GM12878 (cell line): ENCODE measurements around the gene SPAG17. TPM values are rescaled to one million over a fixed set of nuclear protein-coding genes. Genes with fewer than 3 reads are reported as not detected.

Experiments
- ATAC-seq: fragments of 200-7000 bp; cut with Tn5 transposase; 3 replicates; pipeline ENCODE4 v1.9.1; 2020; ENCODE audit warnings: mild to moderate bottlenecking, moderate library complexity
- BruUV-seq: library from RNA; stranded (reverse); fragments of 400-500 nt; replicated peaks from 2 replicates; lab custom pipeline; 2021; lab: Mats Ljungman, UMichigan
- CTCF ChIA-PET: fragments of 300-600 bp; sonication (Branson Sonifier 250); formaldehyde crosslinking; extraction: SDS; loops from one replicate; lab custom pipeline; 2021; ENCODE audit warnings: inconsistent platforms; lab: Yijun Ruan, JAX
- POLR2A ChIA-PET: fragments of 350-600 bp; formaldehyde crosslinking; extraction: SDS; loops from one replicate; lab custom pipeline; 2021; ENCODE audit warnings: inconsistent platforms; lab: Charles Lee
- RAD21 ChIA-PET: fragments of 300-600 bp; sonication (Branson Sonifier 250); formaldehyde crosslinking; loops from one replicate; lab custom pipeline; 2023; ENCODE audit warnings: antibody characterized with exemption; ENCODE audit not compliant: unreplicated experiment; lab: Charles Lee
- SMC1A ChIA-PET: fragments of 300-600 bp; sonication (Branson Sonifier 250); formaldehyde crosslinking; loops from one replicate; lab custom pipeline; 2023; ENCODE audit not compliant: unreplicated experiment, uncharacterized antibody; lab: Charles Lee
- DNase-seq: peaks from one replicate; pipeline ENCODE4 v3.0.0-alpha.2; 2011; ENCODE audit warnings: low read depth, low spot score
- FAIRE-seq: peaks from 3 replicates; lab custom pipeline; 2011; peaks lifted over from hg19 to GRCh38; lab: Jason Lieb, UNC
- H2AFZ ChIP-seq: 2 replicates; pipeline ENCODE4 v1.6.0; 2011; ENCODE audit warnings: low read depth, low read length, control low read depth; ENCODE audit not compliant: control insufficient read depth
- H3K27ac ChIP-seq: 2 replicates; pipeline ENCODE4 v1.5.1; 2011; ENCODE audit warnings: control low read depth; ENCODE audit not compliant: control insufficient read depth, insufficient read depth
- H3K27me3 ChIP-seq, 2 experiments: replicated peaks in 1 of 2; 2 replicates each; pipeline versions ENCODE4 v1.6.0 to v1.6.1; 2011; ENCODE audit warnings: low read length in 1 of 2; ENCODE audit not compliant: control insufficient read depth in 2 of 2, insufficient read depth in 2 of 2
- H3K36me3 ChIP-seq, 2 experiments: 2 replicates each; pipeline ENCODE4 v1.5.1; 2011; ENCODE audit warnings: low read length in 1 of 2; ENCODE audit not compliant: control insufficient read depth in 2 of 2, insufficient read depth in 2 of 2
- H3K4me1 ChIP-seq: 2 replicates; pipeline ENCODE4 v1.6.1; 2011; ENCODE audit warnings: mild to moderate bottlenecking, low read length, moderate library complexity, mixed read lengths; ENCODE audit not compliant: control insufficient read depth, insufficient read depth
- H3K4me2 ChIP-seq: 2 replicates; pipeline ENCODE4 v1.6.0; 2011; ENCODE audit warnings: control low read depth; ENCODE audit not compliant: control insufficient read depth, insufficient read depth
- H3K4me3 ChIP-seq: fragments of 200-600 bp; sonication (generic); 2 replicates; pipeline ENCODE4 v1.5.1; 2016
- H3K79me2 ChIP-seq: 2 replicates; pipeline ENCODE4 v1.6.0; 2011; ENCODE audit warnings: low read length; ENCODE audit not compliant: control insufficient read depth, insufficient read depth
- H3K9ac ChIP-seq: 2 replicates; pipeline ENCODE4 v1.8.0; 2011; ENCODE audit warnings: low read length, control low read depth, mixed read lengths; ENCODE audit not compliant: control insufficient read depth, insufficient read depth
- H3K9me3 ChIP-seq: replicated peaks from 3 replicates; pipeline ENCODE4 v1.5.1; 2011; ENCODE audit warnings: mild to moderate bottlenecking, low read length; ENCODE audit not compliant: control insufficient read depth, insufficient read depth
- H4K20me1 ChIP-seq: 2 replicates; pipeline ENCODE4 v1.6.0; 2011; ENCODE audit not compliant: control insufficient read depth, insufficient read depth
- BMI1 ChIP-seq: fragments of 450-650 bp; IDR thresholded peaks from 2 replicates; pipeline ENCODE4 v1.6.1; 2016; ENCODE audit warnings: mild to moderate bottlenecking, moderate library complexity, borderline replicate concordance
- EZH2 ChIP-seq: IDR thresholded peaks from 2 replicates; pipeline ENCODE4 v1.6.1; 2012; ENCODE audit warnings: low read depth, mild to moderate bottlenecking, control low read depth, inconsistent platforms, low read length, borderline replicate concordance; ENCODE audit not compliant: control insufficient read depth
- WGBS: methylation state at CpG from one replicate; pipeline ENCODE4 v1.1.6; 2016; ENCODE audit warnings: low lambda C conversion rate; ENCODE audit not compliant: insufficient replicate concordance, insufficient coverage; ENCODE audit errors: missing lambda C conversion rate; 5-methylcytosine and 5-hydroxymethylcytosine counted together
- in situ Hi-C: fragments of 300-500 bp; cut with MboI; formaldehyde crosslinking; loops from 9 replicates; pipeline ENCODE4 v1.14.3; 2018; ENCODE audit warnings: mixed read lengths
- intact Hi-C: fragments of 100-400 bp; cut with micrococcal nuclease; formaldehyde crosslinking; loops from one replicate; pipeline ENCODE4 v1.14.2; 2022; ENCODE audit not compliant: unreplicated experiment
- polyA plus RNA-seq, 11 experiments: library from polyadenylated mRNA; depleted of rRNA in 4 of 11; unstranded in 6 of 11; stranded (reverse) in 5 of 11; fragments of >200 nt; fragmentation: Nextera tagmentation in 4 of 11; fragmentation: Illumina TruSeq in 1 of 11; extraction: Ambion mirVana in 4 of 11; extraction: Trizol in 1 of 11; gene quantifications; 1 replicate in 1 of 11; 2 replicates in 10 of 11; pipeline versions ENCODE4 v1.2.1 to v1.2.3, GENCODE V29; 2011 to 2016; ENCODE audit warnings: inconsistent platforms in 2 of 11, missing spikeins in 2 of 11, low read depth in 1 of 11
- total RNA-seq, 4 experiments: library from RNA; depleted of rRNA in 3 of 4; stranded (reverse); fragments of >200 nt in 3 of 4; fragmentation: Illumina TruSeq in 1 of 4; extraction: Trizol in 1 of 4; gene quantifications; 2 replicates each; pipeline versions ENCODE4 v1.2.1 to v1.2.3, GENCODE V29; 2013 to 2021
- TF ChIP-seq, protein P1 (sequence below): fragments of 450-650 bp; formaldehyde crosslinking; IDR thresholded peaks from 2 replicates; pipeline ENCODE4 v1.5.0; 2022; ENCODE audit warnings: mild to moderate bottlenecking, missing genetic modification characterization

SPAG17 gene
- total and polyA plus RNA-seq, 10 of the 15 experiments (the other 5 are each of a cell fraction or from before 2014, with no cell fraction given): 0.02 to 0.16 (median 0.03) TPM; not detected in 7

DNA sequence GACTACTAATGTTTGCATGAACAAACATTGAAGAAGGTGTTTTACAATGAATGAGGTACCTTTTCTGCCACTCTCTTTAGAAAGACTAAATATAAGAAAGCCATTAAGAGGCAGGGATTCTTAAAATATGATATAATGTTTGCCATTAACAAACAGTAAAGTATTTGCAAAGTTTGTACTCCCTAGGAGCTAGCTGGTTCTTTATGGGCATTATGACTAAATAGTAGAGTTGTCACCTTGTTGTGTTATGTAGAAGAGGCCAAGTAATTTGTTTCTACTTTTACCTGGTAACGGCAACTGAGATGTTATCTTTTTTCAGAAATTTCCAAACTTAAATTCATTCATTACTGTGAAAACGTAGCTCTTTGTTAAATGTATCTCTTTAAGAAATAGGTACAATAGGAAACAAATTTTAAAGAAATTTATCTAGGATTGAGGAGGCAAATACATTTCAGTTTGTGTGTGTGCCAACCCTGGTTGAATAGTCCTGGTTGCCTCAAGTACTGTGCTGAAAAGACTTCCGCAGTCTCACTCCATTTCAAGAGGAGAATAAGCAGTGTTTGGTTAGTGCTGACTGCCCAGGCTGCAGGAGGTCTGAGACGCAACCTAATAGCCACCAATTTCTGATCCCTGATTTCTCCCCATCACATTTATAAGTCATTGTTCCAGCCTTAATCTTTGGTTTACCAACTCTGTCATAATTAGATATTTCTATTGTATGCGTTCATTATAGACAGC lies 203.4 kb downstream of the SPAG17 start:
- DNase-seq (no peak), ATAC-seq (no peak), FAIRE-seq (no peak)
- H3K79me2 ChIP-seq: no peaks in the 10 kb centered on the region
- no peak overlapping the region for H3K9ac ChIP-seq
- RAD21 ChIA-PET: no interaction called here
- no peaks in the 10 kb centered on the region for H3K4me1 ChIP-seq
- no TSS peak for BruUV-seq
- TF ChIP-seq, protein P1, sequence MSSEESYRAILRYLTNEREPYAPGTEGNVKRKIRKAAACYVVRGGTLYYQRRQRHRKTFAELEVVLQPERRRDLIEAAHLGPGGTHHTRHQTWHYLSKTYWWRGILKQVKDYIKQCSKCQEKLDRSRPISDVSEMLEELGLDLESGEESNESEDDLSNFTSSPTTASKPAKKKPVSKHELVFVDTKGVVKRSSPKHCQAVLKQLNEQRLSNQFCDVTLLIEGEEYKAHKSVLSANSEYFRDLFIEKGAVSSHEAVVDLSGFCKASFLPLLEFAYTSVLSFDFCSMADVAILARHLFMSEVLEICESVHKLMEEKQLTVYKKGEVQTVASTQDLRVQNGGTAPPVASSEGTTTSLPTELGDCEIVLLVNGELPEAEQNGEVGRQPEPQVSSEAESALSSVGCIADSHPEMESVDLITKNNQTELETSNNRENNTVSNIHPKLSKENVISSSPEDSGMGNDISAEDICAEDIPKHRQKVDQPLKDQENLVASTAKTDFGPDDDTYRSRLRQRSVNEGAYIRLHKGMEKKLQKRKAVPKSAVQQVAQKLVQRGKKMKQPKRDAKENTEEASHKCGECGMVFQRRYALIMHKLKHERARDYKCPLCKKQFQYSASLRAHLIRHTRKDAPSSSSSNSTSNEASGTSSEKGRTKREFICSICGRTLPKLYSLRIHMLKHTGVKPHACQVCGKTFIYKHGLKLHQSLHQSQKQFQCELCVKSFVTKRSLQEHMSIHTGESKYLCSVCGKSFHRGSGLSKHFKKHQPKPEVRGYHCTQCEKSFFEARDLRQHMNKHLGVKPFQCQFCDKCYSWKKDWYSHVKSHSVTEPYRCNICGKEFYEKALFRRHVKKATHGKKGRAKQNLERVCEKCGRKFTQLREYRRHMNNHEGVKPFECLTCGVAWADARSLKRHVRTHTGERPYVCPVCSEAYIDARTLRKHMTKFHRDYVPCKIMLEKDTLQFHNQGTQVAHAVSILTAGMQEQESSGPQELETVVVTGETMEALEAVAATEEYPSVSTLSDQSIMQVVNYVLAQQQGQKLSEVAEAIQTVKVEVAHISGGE (CRISPR knock-in tag): no peak
- TF ChIP-seq EZH2: no peak
- no peak for TF ChIP-seq BMI1
- H4K20me1 ChIP-seq: no peaks in the 10 kb centered on the region
- in situ Hi-C loops: no loop called here
- no peak overlapping the region for H3K4me2 ChIP-seq
- H3K36me3 ChIP-seq: no peaks in the 10 kb centered on the region
- no peak overlapping the region for H2AFZ ChIP-seq
- SMC1A ChIA-PET: no interaction called here
- no peaks in the 10 kb centered on the region for H3K9me3 ChIP-seq
- H3K27me3 ChIP-seq: no peaks in the 10 kb centered on the region
- no peak overlapping the region for H3K4me3 ChIP-seq
- 48% methylated on average over 5 of the region's 5 CpGs for WGBS
- POLR2A ChIA-PET: interaction anchor here (0.7 kb wide), 1 partner anchor 60 kb away, joined by 4 read pairs; no protein-coding TSS in a partner anchor
- no peak overlapping the region for H3K27ac ChIP-seq
- CTCF ChIA-PET: no interaction called here
- intact Hi-C loops: no loop called here
